ENCODE data around the gene RMDN3.
A peak's percentile ranks its signal among the peaks of the same experiment; 100 is the strongest.

Gene RMDN3

GRCh38 chr15:40754883-40755811 is at the start of gene RMDN3:
Gene RMDN3, minus strand, starts transcription at chr15:40755254. Its CDS starts 471 bp downstream, at chr15:40754783.
- peak; percentile 79 for DNase-seq (ENCODE audit: low read depth)

GRCh38 chr15:40803688-40804087 is 48.6 kb upstream of the RMDN3 start:
- no peak for DNase-seq (ENCODE audit: low read depth)

GRCh38 chr15:40803076-40803475 is 48.0 kb upstream of the RMDN3 start:
- no peak for DNase-seq (ENCODE audit: low read depth)

- DNase-seq (ENCODE audit: low read depth), result no peak
Measured at GRCh38 chr15:40799523-40799922, 44.5 kb upstream of the RMDN3 start.

GRCh38 chr15:40796512-40796911 is 41.5 kb upstream of the RMDN3 start:
- no peak for DNase-seq (ENCODE audit: low read depth)

GRCh38 chr15:40796041-40796440 is 41.0 kb upstream of the RMDN3 start:
- no peak for DNase-seq (ENCODE audit: low read depth)

- peak; percentile 80 for DNase-seq (ENCODE audit: low read depth)
Measured at GRCh38 chr15:40793216-40793989, 38.3 kb upstream of the RMDN3 start.

GRCh38 chr15:40792394-40792793 is 37.3 kb upstream of the RMDN3 start:
- DNase-seq (ENCODE audit: low read depth), result no peak

- no peak for DNase-seq (ENCODE audit: low read depth)
Measured at GRCh38 chr15:40790718-40791117, 35.7 kb upstream of the RMDN3 start.

- no peak for DNase-seq (ENCODE audit: low read depth)
Measured at GRCh38 chr15:40789999-40790398, 34.9 kb upstream of the RMDN3 start.

- DNase-seq (ENCODE audit: low read depth), result no peak
Measured at GRCh38 chr15:40789119-40789518, 34.1 kb upstream of the RMDN3 start.

- DNase-seq (ENCODE audit: low read depth), result no peak
Measured at GRCh38 chr15:40787991-40788390, 32.9 kb upstream of the RMDN3 start.

- DNase-seq (ENCODE audit: low read depth), result peak; percentile 28
Measured at GRCh38 chr15:40787344-40787841, 32.3 kb upstream of the RMDN3 start.

- no peak for DNase-seq (ENCODE audit: low read depth)
Measured at GRCh38 chr15:40785814-40786213, 30.8 kb upstream of the RMDN3 start.

- no peak for DNase-seq (ENCODE audit: low read depth)
Measured at GRCh38 chr15:40785164-40785563, 30.1 kb upstream of the RMDN3 start.

- no peak for DNase-seq (ENCODE audit: low read depth)
Measured at GRCh38 chr15:40782609-40783227, 27.7 kb upstream of the RMDN3 start.

- no peak for DNase-seq (ENCODE audit: low read depth)
Measured at GRCh38 chr15:40776537-40777141, 21.6 kb upstream of the RMDN3 start.

- no peak for DNase-seq (ENCODE audit: low read depth)
Measured at GRCh38 chr15:40775740-40776536, 20.9 kb upstream of the RMDN3 start.

GRCh38 chr15:40775007-40775406 is 20.0 kb upstream of the RMDN3 start:
- DNase-seq (ENCODE audit: low read depth), result no peak

GRCh38 chr15:40773902-40774301 is 18.8 kb upstream of the RMDN3 start:
- no peak for DNase-seq (ENCODE audit: low read depth)

- DNase-seq (ENCODE audit: low read depth), result no peak
Measured at GRCh38 chr15:40773496-40773895, 18.4 kb upstream of the RMDN3 start.
